NCI-H526 treated with DMSO at 0.1 percent for 48 hours (cell line): ENCODE results near the gene ZSCAN29.
"Not testable (repeated sequence)": the region's sequence is repeated elsewhere in the genome, so short reads cannot be mapped to it uniquely, and the experiment has no call there.

Experiments used
- DNase-seq: peaks from one replicate; lab custom pipeline; 2025; lab: John Stamatoyannopoulos, UW

Gene ZSCAN29

GRCh38 chr15:43370975-43371974, at the start of gene ZSCAN29, which contains the start of gene TUBGCP4:
Gene ZSCAN29, minus strand, starts transcription at chr15:43371043. Its CDS starts 1,130 bp downstream, at chr15:43369913.
Gene TUBGCP4, plus strand, starts transcription at chr15:43371101. Its CDS starts 254 bp downstream, at chr15:43371355.
- DNase-seq: peak; percentile 85

- DNase-seq: no peak
These were observed 49.6 kb upstream of the ZSCAN29 start for GRCh38 chr15:43420435-43420834.

GRCh38 chr15:43414196-43414595, 43.4 kb upstream of the ZSCAN29 start:
- no peak for DNase-seq

- DNase-seq: no peak
These were observed 41.3 kb upstream of the ZSCAN29 start for GRCh38 chr15:43412096-43412495.

GRCh38 chr15:43410572-43411214, 39.9 kb upstream of the ZSCAN29 start:
- DNase-seq: no peak

GRCh38 chr15:43408789-43409188, 37.9 kb upstream of the ZSCAN29 start:
- DNase-seq: no peak

- no peak for DNase-seq
These were observed 36.0 kb upstream of the ZSCAN29 start for GRCh38 chr15:43406808-43407207.

GRCh38 chr15:43406189-43406588, 35.3 kb upstream of the ZSCAN29 start:
- DNase-seq: no peak

GRCh38 chr15:43404130-43404529, 33.3 kb upstream of the ZSCAN29 start:
- no peak for DNase-seq

- DNase-seq: no peak
These were observed 32.8 kb upstream of the ZSCAN29 start for GRCh38 chr15:43403616-43404015.

- no peak for DNase-seq
These were observed 31.4 kb upstream of the ZSCAN29 start for GRCh38 chr15:43402255-43402654.

GRCh38 chr15:43393592-43393991, 22.7 kb upstream of the ZSCAN29 start:
- not testable (repeated sequence) for DNase-seq

GRCh38 chr15:43390723-43391122, 19.9 kb upstream of the ZSCAN29 start:
- no peak for DNase-seq

GRCh38 chr15:43383070-43383469, 12.2 kb upstream of the ZSCAN29 start:
- no peak for DNase-seq

GRCh38 chr15:43382310-43382709, 11.5 kb upstream of the ZSCAN29 start:
- DNase-seq: no peak

GRCh38 chr15:43378601-43379000, 7.8 kb upstream of the ZSCAN29 start:
- DNase-seq: no peak

GRCh38 chr15:43376017-43376705, 5.3 kb upstream of the ZSCAN29 start:
- peak; percentile 42 for DNase-seq

- DNase-seq: no peak
These were observed 401 bp downstream of the ZSCAN29 start for GRCh38 chr15:43370310-43370974.

GRCh38 chr15:43361313-43361903, 9.4 kb downstream of the ZSCAN29 start:
- DNase-seq: no peak

- DNase-seq: no peak
These were observed 10.0 kb downstream of the ZSCAN29 start for GRCh38 chr15:43360821-43361220.

GRCh38 chr15:43352693-43353382, 18.0 kb downstream of the ZSCAN29 start:
- DNase-seq: no peak
